Loucy (cell line): ENCODE results near the gene INPP5D.

Experiments
- H2AFZ ChIP-seq: fragments of 200-600 bp; sonication (generic); 2 replicates; pipeline ENCODE4 v1.6.0; 2016; ENCODE audit warnings: antibody characterized with exemption, mild to moderate bottlenecking, low read length, moderate library complexity
- H3F3A ChIP-seq: fragments of 200-600 bp; 2 replicates; pipeline ENCODE4 v1.6.0; 2016; ENCODE audit warnings: antibody characterized with exemption, low read depth, mild to moderate bottlenecking
- H3K27me3 ChIP-seq: fragments of 200-600 bp; sonication (generic); 2 replicates; pipeline ENCODE4 v1.6.1; 2014; ENCODE audit warnings: low read length, mild to moderate bottlenecking; ENCODE audit not compliant: insufficient read depth, poor library complexity, severe bottlenecking
- H3K36me3 ChIP-seq: fragments of 200-600 bp; sonication (generic); 2 replicates; pipeline ENCODE4 v1.6.1; 2016; ENCODE audit warnings: low read length; ENCODE audit not compliant: insufficient read depth
- H3K4me1 ChIP-seq: fragments of 200-600 bp; sonication (generic); 2 replicates; pipeline ENCODE4 v1.5.1; 2014; ENCODE audit warnings: low read length, mild to moderate bottlenecking; ENCODE audit not compliant: insufficient read depth, poor library complexity, severe bottlenecking
- H3K4me2 ChIP-seq: fragments of 200-600 bp; sonication (generic); 2 replicates; pipeline ENCODE4 v1.6.0; 2014; ENCODE audit warnings: antibody characterized with exemption, low read length, low read depth, mild to moderate bottlenecking; ENCODE audit not compliant: poor library complexity, severe bottlenecking
- H3K4me3 ChIP-seq: fragments of 200-600 bp; sonication (generic); 2 replicates; pipeline ENCODE4 v1.5.1; 2014; ENCODE audit warnings: low read length, mild to moderate bottlenecking, mixed read lengths; ENCODE audit not compliant: poor library complexity, severe bottlenecking
- H3K79me2 ChIP-seq: fragments of 200-600 bp; sonication (generic); 2 replicates; pipeline ENCODE4 v1.6.1; 2014; ENCODE audit warnings: low read length; ENCODE audit not compliant: insufficient read depth
- H3K9ac ChIP-seq: fragments of 200-600 bp; sonication (generic); 2 replicates; pipeline ENCODE4 v1.6.0; 2014; ENCODE audit warnings: mild to moderate bottlenecking, low read depth, low read length, moderate library complexity; ENCODE audit not compliant: poor library complexity, severe bottlenecking
- H3K9me2 ChIP-seq: fragments of 200-600 bp; sonication (generic); replicated peaks from 2 replicates; pipeline ENCODE4 v1.6.1; 2016; ENCODE audit warnings: low read depth, low read length, mixed read lengths
- H3K9me3 ChIP-seq: fragments of 200-600 bp; sonication (generic); 2 replicates; pipeline ENCODE4 v1.6.1; 2014; ENCODE audit warnings: mild to moderate bottlenecking, antibody characterized with exemption, low read length, low read depth; ENCODE audit not compliant: insufficient read depth
- H4K20me1 ChIP-seq: fragments of 200-600 bp; sonication (generic); 2 replicates; pipeline ENCODE4 v1.6.0; 2014; ENCODE audit warnings: antibody characterized with exemption, low read length, mild to moderate bottlenecking; ENCODE audit not compliant: insufficient read depth, poor library complexity, severe bottlenecking
- EZH2phosphoT487 ChIP-seq: fragments of 200-600 bp; IDR thresholded peaks from 2 replicates; pipeline ENCODE4 v1.6.1; 2018; ENCODE audit warnings: antibody characterized with exemption, mild to moderate bottlenecking, moderate library complexity, borderline replicate concordance
- TF ChIP-seq, protein P1 (sequence below): fragments of 200-600 bp; sonication (generic); conservative IDR thresholded peaks from 2 replicates; pipeline ENCODE4 v1.5.1; 2014; ENCODE audit warnings: mild to moderate bottlenecking, antibody characterized with exemption, low read length

The INPP5D gene

DNA sequence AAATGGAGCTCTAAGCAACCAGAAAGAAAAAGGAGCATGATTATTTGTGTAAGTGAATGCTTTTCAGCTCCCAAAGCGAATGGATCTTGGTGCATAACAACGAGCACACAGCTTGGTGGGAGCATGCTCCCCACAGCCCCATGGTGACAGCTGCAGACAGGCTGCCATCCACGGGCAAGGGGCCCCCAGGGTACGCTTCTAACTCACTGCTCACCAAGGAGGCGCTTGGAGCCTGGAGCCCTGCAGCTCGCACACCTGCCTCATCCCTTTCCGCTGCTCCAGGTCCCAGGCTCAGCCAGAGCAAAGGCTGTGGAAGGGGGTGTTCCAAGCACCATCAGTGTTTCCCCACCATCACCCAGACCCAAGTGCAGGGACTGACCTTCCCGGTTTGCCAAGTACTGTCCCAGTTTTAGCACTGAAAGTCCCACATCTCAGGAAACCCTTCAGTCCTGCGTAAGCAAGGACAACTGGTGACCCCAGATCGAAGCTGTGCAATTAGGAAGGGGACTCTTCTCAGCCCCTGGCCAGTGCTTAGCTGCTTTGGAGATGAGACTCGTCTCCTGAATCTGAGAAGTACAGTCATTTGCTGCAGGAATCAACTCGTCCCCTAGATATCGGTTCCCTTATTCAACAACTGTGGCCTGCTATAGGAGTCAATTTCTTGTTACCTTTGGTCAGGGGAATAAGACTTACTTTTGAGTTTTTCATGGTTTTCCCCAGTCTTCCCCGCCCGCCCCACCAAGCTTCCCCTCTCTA, 141.3 kb downstream of the INPP5D start:
- Histone ChIP-seq H2AFZ (no peak overlapping the region), H3F3A (no peaks in the 10 kb centered on the region), H3K36me3 (peaks cover 61% of the 10 kb centered on the region), H3K9ac (no peak overlapping the region), H3K27me3 (no peaks in the 10 kb centered on the region), H3K9me3 (no peaks in the 10 kb centered on the region), H3K79me2 (no peaks in the 10 kb centered on the region), H3K9me2 (no peaks in the 10 kb centered on the region), H3K4me3 (no peak overlapping the region), H3K4me2 (no peak overlapping the region), H3K4me1 (no peaks in the 10 kb centered on the region), H4K20me1 (no peaks in the 10 kb centered on the region)
- TF ChIP-seq EZH2phosphoT487, result no peak
- TF ChIP-seq, protein P1, sequence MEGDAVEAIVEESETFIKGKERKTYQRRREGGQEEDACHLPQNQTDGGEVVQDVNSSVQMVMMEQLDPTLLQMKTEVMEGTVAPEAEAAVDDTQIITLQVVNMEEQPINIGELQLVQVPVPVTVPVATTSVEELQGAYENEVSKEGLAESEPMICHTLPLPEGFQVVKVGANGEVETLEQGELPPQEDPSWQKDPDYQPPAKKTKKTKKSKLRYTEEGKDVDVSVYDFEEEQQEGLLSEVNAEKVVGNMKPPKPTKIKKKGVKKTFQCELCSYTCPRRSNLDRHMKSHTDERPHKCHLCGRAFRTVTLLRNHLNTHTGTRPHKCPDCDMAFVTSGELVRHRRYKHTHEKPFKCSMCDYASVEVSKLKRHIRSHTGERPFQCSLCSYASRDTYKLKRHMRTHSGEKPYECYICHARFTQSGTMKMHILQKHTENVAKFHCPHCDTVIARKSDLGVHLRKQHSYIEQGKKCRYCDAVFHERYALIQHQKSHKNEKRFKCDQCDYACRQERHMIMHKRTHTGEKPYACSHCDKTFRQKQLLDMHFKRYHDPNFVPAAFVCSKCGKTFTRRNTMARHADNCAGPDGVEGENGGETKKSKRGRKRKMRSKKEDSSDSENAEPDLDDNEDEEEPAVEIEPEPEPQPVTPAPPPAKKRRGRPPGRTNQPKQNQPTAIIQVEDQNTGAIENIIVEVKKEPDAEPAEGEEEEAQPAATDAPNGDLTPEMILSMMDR, result no peak

DNA sequence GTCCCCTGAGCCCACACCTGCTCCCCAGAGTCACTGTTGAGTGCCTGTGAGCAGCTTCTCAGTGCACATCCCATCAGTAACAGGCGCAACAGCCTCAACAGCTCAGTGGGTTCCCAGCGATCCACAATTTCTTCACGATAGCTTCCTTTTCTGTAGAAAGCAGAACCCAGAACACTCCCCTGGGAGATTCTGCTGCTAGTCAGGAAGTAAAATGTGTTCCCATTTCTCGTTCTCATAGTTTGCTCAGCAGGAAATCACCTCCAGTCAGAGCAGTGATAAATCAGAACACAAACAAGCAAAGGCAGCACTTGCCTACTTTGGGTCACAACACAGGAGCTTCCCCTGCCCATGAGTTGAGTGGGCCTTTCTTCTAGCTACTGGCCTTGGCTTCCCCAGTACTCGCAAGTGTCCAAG, 142.4 kb downstream of the INPP5D start:
- no peaks in the 10 kb centered on the region for H4K20me1 ChIP-seq
- no peak overlapping the region for H2AFZ ChIP-seq
- no peaks in the 10 kb centered on the region for H3K79me2 ChIP-seq
- TF ChIP-seq EZH2phosphoT487, result no peak
- TF ChIP-seq, protein P1, result no peak
- H3K9me2 ChIP-seq, result no peaks in the 10 kb centered on the region
- H3F3A ChIP-seq, result no peaks in the 10 kb centered on the region
- peaks cover 60% of the 10 kb centered on the region for H3K36me3 ChIP-seq
- H3K9ac ChIP-seq, result no peak overlapping the region
- no peak overlapping the region for H3K4me3 ChIP-seq
- H3K9me3 ChIP-seq, result no peaks in the 10 kb centered on the region
- H3K4me2 ChIP-seq, result no peak overlapping the region
- no peaks in the 10 kb centered on the region for H3K27me3 ChIP-seq
- no peaks in the 10 kb centered on the region for H3K4me1 ChIP-seq

DNA sequence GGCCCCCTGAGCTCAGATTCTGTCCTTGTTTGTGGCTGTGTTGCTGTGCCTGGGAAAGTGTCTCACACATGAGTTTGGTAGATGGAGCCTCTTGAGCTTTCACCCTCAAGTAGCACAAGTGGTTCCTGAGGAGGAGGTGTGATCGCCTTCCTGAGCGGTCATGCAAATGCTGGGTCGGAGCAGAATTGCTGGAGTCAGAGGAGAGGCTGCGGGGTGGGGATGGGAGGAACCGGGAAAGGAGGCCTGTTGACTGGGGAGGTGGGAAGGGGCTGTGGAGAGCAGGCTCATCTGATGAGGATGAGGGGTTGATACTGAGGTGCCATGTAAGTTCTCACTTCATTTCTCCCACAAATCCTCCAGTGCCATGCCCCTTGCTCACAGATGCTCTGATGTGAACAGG, 142.9 kb downstream of the INPP5D start:
- no peaks in the 10 kb centered on the region for H3K79me2 ChIP-seq
- H3K27me3 ChIP-seq, result no peaks in the 10 kb centered on the region
- no peak overlapping the region for H3K9ac ChIP-seq
- H3K36me3 ChIP-seq, result peaks cover 60% of the 10 kb centered on the region
- no peaks in the 10 kb centered on the region for H3F3A ChIP-seq
- no peak overlapping the region for H2AFZ ChIP-seq
- H3K9me3 ChIP-seq, result no peaks in the 10 kb centered on the region
- no peaks in the 10 kb centered on the region for H3K9me2 ChIP-seq
- H4K20me1 ChIP-seq, result no peaks in the 10 kb centered on the region
- no peaks in the 10 kb centered on the region for H3K4me1 ChIP-seq
- no peak overlapping the region for H3K4me3 ChIP-seq
- no peak overlapping the region for H3K4me2 ChIP-seq
- TF ChIP-seq EZH2phosphoT487, result no peak
- TF ChIP-seq, protein P1, result no peak
